Neuronal stem cell (in vitro differentiated cells): Measurements from ENCODE around the gene PSMA7.
A peak's percentile ranks its signal among the peaks of the same experiment; 100 is the strongest.

Experiments
- DNase-seq: peaks from one replicate; pipeline ENCODE4 v3.0.0-alpha.2; 2013; ENCODE audit warnings: low spot score
- H2AFZ ChIP-seq: one replicate; pipeline ENCODE4 v1.6.1; 2013; ENCODE audit warnings: mild to moderate bottlenecking, low read length, inconsistent platforms
- H2AK5ac ChIP-seq: 2 replicates; pipeline ENCODE4 v1.6.1; 2013; ENCODE audit warnings: low read depth, mild to moderate bottlenecking, inconsistent platforms, low read length, moderate library complexity, mixed read lengths
- H2BK120ac ChIP-seq: 2 replicates; pipeline ENCODE4 v1.6.1; 2013; ENCODE audit warnings: low read depth, mild to moderate bottlenecking, inconsistent platforms, low read length, moderate library complexity, mixed read lengths
- H2BK12ac ChIP-seq: one replicate; pipeline ENCODE4 v1.6.1; 2013; ENCODE audit warnings: low read length, inconsistent platforms
- H2BK15ac ChIP-seq: 2 replicates; pipeline ENCODE4 v1.6.1; 2013; ENCODE audit warnings: mild to moderate bottlenecking, low read length, inconsistent platforms, mixed read lengths
- H2BK5ac ChIP-seq: one replicate; pipeline ENCODE4 v1.6.1; 2013; ENCODE audit warnings: inconsistent platforms, mild to moderate bottlenecking, low read length, moderate library complexity
- H3K14ac ChIP-seq: one replicate; pipeline ENCODE4 v1.6.1; 2013; ENCODE audit warnings: low read length, inconsistent platforms
- H3K18ac ChIP-seq: 2 replicates; pipeline ENCODE4 v1.6.1; 2013; ENCODE audit warnings: low read length, inconsistent platforms
- H3K23ac ChIP-seq: 2 replicates; pipeline ENCODE4 v1.6.1; 2013; ENCODE audit warnings: low read depth, mild to moderate bottlenecking, mixed read lengths, low read length, inconsistent platforms; ENCODE audit not compliant: poor library complexity
- H3K27ac ChIP-seq: replicated peaks from 3 replicates; pipeline ENCODE4 v1.5.1; 2013; ENCODE audit warnings: low read length, inconsistent platforms
- H3K27me3 ChIP-seq, 3 experiments: 2 replicates each; pipeline ENCODE4 v1.6.1; 2013; ENCODE audit warnings: low read length in 3 of 3, mild to moderate bottlenecking in 2 of 3, inconsistent platforms in 1 of 3, low read depth in 1 of 3, mixed read lengths in 1 of 3, moderate library complexity in 1 of 3; ENCODE audit not compliant: control insufficient read depth in 3 of 3, insufficient read depth in 3 of 3
- H3K36me3 ChIP-seq, 2 donors: replicated peaks in 1 of 2; 2 replicates each; pipeline ENCODE4 v1.6.1; 2013; ENCODE audit warnings: low read length in 2 of 2; ENCODE audit not compliant: control insufficient read depth in 2 of 2, insufficient read depth in 2 of 2
- H3K4ac ChIP-seq: 2 replicates; pipeline ENCODE4 v1.6.1; 2013; ENCODE audit warnings: inconsistent platforms, mild to moderate bottlenecking, low read length, moderate library complexity
- H3K4me1 ChIP-seq, 2 donors: 1 replicate in 1 of 2; 2 replicates in 1 of 2; pipeline ENCODE4 v1.6.1; 2013; ENCODE audit warnings: low read length in 2 of 2, low read depth in 1 of 2; ENCODE audit not compliant: control insufficient read depth in 2 of 2, insufficient read depth in 1 of 2
- H3K4me2 ChIP-seq: one replicate; pipeline ENCODE4 v1.6.1; 2013; ENCODE audit warnings: mild to moderate bottlenecking, low read length, inconsistent platforms; ENCODE audit not compliant: insufficient read depth, poor library complexity, severe bottlenecking
- H3K4me3 ChIP-seq, 2 donors: 2 replicates each; pipeline ENCODE4 v1.5.1; 2013; ENCODE audit warnings: low read length in 2 of 2, mild to moderate bottlenecking in 2 of 2, inconsistent platforms in 1 of 2, moderate library complexity in 1 of 2
- H3K79me1 ChIP-seq: one replicate; pipeline ENCODE4 v1.6.1; 2013; ENCODE audit warnings: low read depth, mild to moderate bottlenecking, inconsistent platforms, low read length, moderate library complexity
- H3K9ac ChIP-seq: one replicate; pipeline ENCODE4 v1.6.1; 2013; ENCODE audit warnings: mild to moderate bottlenecking, low read depth, low read length, inconsistent platforms; ENCODE audit not compliant: poor library complexity
- H3K9me3 ChIP-seq, 2 donors: replicated peaks in 1 of 2; 2 replicates each; pipeline versions ENCODE3 to v1.6.1; 2013; ENCODE audit warnings: low read length in 2 of 2, mild to moderate bottlenecking in 2 of 2, inconsistent platforms in 1 of 2, low read depth in 1 of 2, mixed read lengths in 1 of 2, moderate library complexity in 1 of 2; ENCODE audit not compliant: control insufficient read depth in 2 of 2, insufficient read depth in 1 of 2
- H4K8ac ChIP-seq: one replicate; pipeline ENCODE4 v1.6.1; 2013; ENCODE audit warnings: low read depth, mild to moderate bottlenecking, inconsistent platforms, low read length, moderate library complexity
- H4K91ac ChIP-seq: one replicate; pipeline ENCODE4 v1.6.1; 2013; ENCODE audit warnings: low read length, low read depth, mild to moderate bottlenecking, inconsistent platforms; ENCODE audit not compliant: poor library complexity
- WGBS, 2 donors: extraction: QIAGEN DNeasy Blood & Tissue Kit; methylation state at CpG; one replicate each; pipeline ENCODE4 v1.1.7; 2013; ENCODE audit warnings: missing lambda C conversion rate in 2 of 2, mixed read lengths in 1 of 2; ENCODE audit not compliant: insufficient read length in 2 of 2, insufficient replicate concordance in 1 of 2; ENCODE audit errors: extremely low coverage in 2 of 2; 5-methylcytosine and 5-hydroxymethylcytosine counted together

PSMA7 gene

GRCh38 chr20:62157387-62158087 is 14.3 kb upstream of the PSMA7 start:
- H3K27ac ChIP-seq = no peak overlapping the region
- H3K9ac ChIP-seq = peak overlapping the region; percentile 73
- no peak overlapping the region for H2AFZ ChIP-seq

GRCh38 chr20:62156592-62157386 is 13.6 kb upstream of the PSMA7 start:
- Histone ChIP-seq H3K4ac (no peak overlapping the region), H2AK5ac (peak overlapping the region; percentile 6), H2AFZ (no peak overlapping the region), H3K4me3 (no peak overlapping the region), H3K36me3 (peaks cover 27 to 80% of the 10 kb centered on the region in 2 donors), H4K91ac (no peak overlapping the region), H3K4me1 (peaks cover 4% of the 10 kb centered on the region in 2 donors), H3K9me3 (peaks cover 2 to 5% of the 10 kb centered on the region in 2 donors), H4K8ac (no peak overlapping the region), H2BK120ac (no peak overlapping the region), H3K9ac (peak overlapping the region; percentile 73), H3K27me3 (no peaks in the 10 kb centered on the region), H2BK5ac (no peak overlapping the region), H3K79me1 (peaks cover 36% of the 10 kb centered on the region), H3K18ac (peak overlapping the region; percentile 83), H3K4me2 (no peak overlapping the region), H3K27ac (no peak overlapping the region), H3K23ac (peak overlapping the region; percentile 35), H2BK15ac (no peak overlapping the region), H2BK12ac (peak overlapping the region; percentile 60), H3K14ac (peak overlapping the region; percentile 0)
- WGBS, 2 donors = no CpG with 5 or more reads among the region's 24 CpGs
- DNase-seq = no peak

More at GRCh38 chr20:62157387-62158087, 14.3 kb upstream of the PSMA7 start:
- Histone ChIP-seq H2AK5ac (peak overlapping the region; percentile 6), H3K14ac (no peak overlapping the region), H3K36me3 (peaks cover 25 to 81% of the 10 kb centered on the region in 2 donors), H3K23ac (peak overlapping the region; percentile 94), H2BK120ac (no peak overlapping the region), H4K8ac (no peak overlapping the region), H2BK15ac (no peak overlapping the region), H3K79me1 (peaks cover 30% of the 10 kb centered on the region), H2BK12ac (peak overlapping the region; percentile 60), H3K4me2 (no peak overlapping the region), H3K4me3 (no peak overlapping the region), H2BK5ac (peak overlapping the region; percentile 49), H3K27me3 (no peaks in the 10 kb centered on the region), H3K4me1 (peaks cover 4% of the 10 kb centered on the region in 2 donors), H3K4ac (no peak overlapping the region), H3K9me3 (peaks cover 2 to 5% of the 10 kb centered on the region in 2 donors), H4K91ac (no peak overlapping the region), H3K18ac (peak overlapping the region; percentile 83)
- DNase-seq = no peak
- no CpG with 5 or more reads among the region's 25 CpGs for WGBS, 2 donors

GRCh38 chr20:62156254-62156556 is 13.0 kb upstream of the PSMA7 start:
- peaks cover 22 to 76% of the 10 kb centered on the region in 2 donors for H3K36me3 ChIP-seq
- H3K27me3 ChIP-seq = no peaks in the 10 kb centered on the region
- H3K18ac ChIP-seq = no peak overlapping the region
- H4K91ac ChIP-seq = no peak overlapping the region
- H4K8ac ChIP-seq = no peak overlapping the region
- no peak overlapping the region for H3K4me3 ChIP-seq
- peaks cover 2 to 5% of the 10 kb centered on the region in 2 donors for H3K9me3 ChIP-seq
- H3K9ac ChIP-seq = peak overlapping the region; percentile 73
- H2AK5ac ChIP-seq = no peak overlapping the region
- peaks cover 36% of the 10 kb centered on the region for H3K79me1 ChIP-seq
- no CpG with 5 or more reads among the region's 3 CpGs for WGBS, 2 donors
- DNase-seq = no peak
- peaks cover 4% of the 10 kb centered on the region in 2 donors for H3K4me1 ChIP-seq
- H3K23ac ChIP-seq = no peak overlapping the region
- H2BK12ac ChIP-seq = no peak overlapping the region
- no peak overlapping the region for H2BK120ac ChIP-seq
- no peak overlapping the region for H3K14ac ChIP-seq
- H2BK5ac ChIP-seq = no peak overlapping the region
- no peak overlapping the region for H2BK15ac ChIP-seq
- no peak overlapping the region for H3K4me2 ChIP-seq
- no peak overlapping the region for H3K27ac ChIP-seq
- H2AFZ ChIP-seq = no peak overlapping the region
- H3K4ac ChIP-seq = no peak overlapping the region
